Heart right ventricle (tissue), 16 donors: Measurements from ENCODE around the gene HRC. TPM values are rescaled to one million over a fixed set of nuclear protein-coding genes. Genes with fewer than 3 reads are reported as not detected.
"Not testable (repeated sequence)": the region's sequence is repeated elsewhere in the genome, so short reads cannot be mapped to it uniquely, and the experiment has no call there.

Experiments used
- ATAC-seq, 8 donors: fragments of 200-7000 bp; cut with Tn5 transposase; one replicate each; pipeline ENCODE4 v1.9.1; 2020; ENCODE audit warnings: mild to moderate bottlenecking in 8 of 8, moderate library complexity in 8 of 8, moderate number of reproducible peaks in 1 of 8
- DNase-seq, 2 donors: peaks; one replicate each; pipeline ENCODE4 v3.0.0-alpha.2; 2020
- H3K27ac ChIP-seq, 10 donors: fragments of 200-600 bp; sonication (generic) in 2 of 10; one replicate each; pipeline versions ENCODE4 v1.5.0 to v1.8.0; 2020 to 2022; ENCODE audit warnings: mild to moderate bottlenecking in 3 of 10
- H3K27me3 ChIP-seq, 7 donors: fragments of 200-600 bp; one replicate each; pipeline ENCODE4 v1.8.0; 2021 to 2022; ENCODE audit warnings: mild to moderate bottlenecking in 2 of 7
- H3K36me3 ChIP-seq, 9 donors: fragments of 200-600 bp; sonication (generic) in 1 of 9; one replicate each; pipeline versions ENCODE4 v1.5.0 to v1.8.0; 2020 to 2022; ENCODE audit warnings: mild to moderate bottlenecking in 2 of 9
- H3K4me1 ChIP-seq, 9 donors: fragments of 200-600 bp; sonication (generic) in 1 of 9; one replicate each; pipeline versions ENCODE4 v1.5.0 to v1.8.0; 2020 to 2022; ENCODE audit warnings: mild to moderate bottlenecking in 4 of 9
- H3K4me3 ChIP-seq, 10 donors: fragments of 200-600 bp; sonication (generic) in 2 of 10; one replicate each; pipeline versions ENCODE4 v1.5.0 to v1.8.0; 2020 to 2022; ENCODE audit warnings: mild to moderate bottlenecking in 7 of 10, moderate library complexity in 2 of 10
- H3K9me3 ChIP-seq, 11 donors: fragments of 200-600 bp in 10 of 11; sonication (generic) in 2 of 11; one replicate each; pipeline versions ENCODE4 v1.5.0 to v1.8.0; 2013 to 2022; ENCODE audit warnings: mild to moderate bottlenecking in 2 of 11, control low read depth in 1 of 11, moderate library complexity in 1 of 11
- CTCF ChIP-seq, 9 donors: fragments of 200-600 bp; sonication (generic) in 2 of 9; IDR thresholded peaks; one replicate each; pipeline versions ENCODE4 v1.5.0 to v1.8.0; 2021 to 2022; ENCODE audit warnings: antibody characterized with exemption in 9 of 9, mild to moderate bottlenecking in 5 of 9, moderate library complexity in 1 of 9
- WGBS, 2 donors: extraction: QIAGEN DNeasy Blood & Tissue Kit; methylation state at CpG; one replicate each; pipeline ENCODE4 v1.1.7; 2013; ENCODE audit warnings: inconsistent platforms in 1 of 2; 5-methylcytosine and 5-hydroxymethylcytosine counted together
- intact Hi-C, 10 donors: fragments of 100-400 bp; cut with DNase I; formaldehyde crosslinking; loops; one replicate each; pipeline versions ENCODE4 v1.11.1 to v1.14.2; 2022
- polyA plus RNA-seq, 2 donors: library from polyadenylated mRNA; stranded (reverse); fragments of 200-250 nt; gene quantifications; one replicate each; pipeline ENCODE4 v1.2.3, GENCODE V29; 2013
- total RNA-seq, 10 donors: library from RNA; stranded (reverse); fragmentation: NEBNext Ultra II Directional in 3 of 10; extraction: Animal tissue kit (Norgen Biotek cat#: 25700) in 3 of 10; gene quantifications; one replicate each; pipeline versions ENCODE4 v1.2.1 to v1.2.4, GENCODE V29; 2021 to 2023
- donor health status: Arrhythmogenic right ventricular cardiomyopathy.
- donor health status: ischemic (EF 13 %, LVEDD 7.1; RV severe dilation, severe dysfunction).
- donor health status: healthy with polysubstance abuse.
- donor health status: DM: no; HTN: yes; CAD: no.
- donor health status: DM: no; HTN: no; CAD: no.
- donor health status: ischemic (EF 25% LVEDD 6.9; RV normal size, moderate dysfunction).
- donor health status: ischemic (EF 25% LVEDD 5.7; RV mildly dilated, moderate dysfunction).
- donor health status: healthy.
- donor health status: DM: yes; HTN: yes; CAD: no.
- donor health status: Ischemic cardiomyopathy.
- donor health status: ischemic (EF 35%, LVEDD 5.7; RV mildly dilated, moderate dysfunction).
- donor health status: nonischemic (EF 11% LVEDD 7.7; RV severe dilation, severe dysfunction).
- donor health status: DM: yes; HTN: yes; CAD: no.
- donor health status: PGD.
- donor health status: ischemic (EF 29% LVEDD 5.4; RV normal size, mild dysfunction).
- donor health status: nonischemic (EF 23%, LVEDD 6.1; RV moderate dilation, normal function).

The HRC gene
- total and polyA plus RNA-seq, 12 donors: 331 to 1,557 (median 1,008) TPM

- peak in 5 of 8 donors; percentile 8 to 24 (median 21) for ATAC-seq
- peak in 1 of 2 donors; percentile 73 for DNase-seq
- H3K27ac ChIP-seq: peak overlapping the region; percentile 63 to 97 (median 84)
- H3K9me3 ChIP-seq: no peaks in the 10 kb centered on the region
- TF ChIP-seq CTCF (IDR thresholded peaks at IDR 0.05): no peak
- intact Hi-C loops: loop anchor here in 8 of 10 donors (2.0 to 5.0 kb wide), 5 partner anchors 29 to 51 kb away; partner anchors contain the start of genes LIN7B (in 2 of the 8), C19orf73 (in 1 of the 8) and PPFIA3 (in 1 of the 8)
- peaks cover 0 to 43% (median 0%) of the 10 kb centered on the region in 7 donors for H3K27me3 ChIP-seq
- H3K36me3 ChIP-seq: no peaks in the 10 kb centered on the region
- WGBS, 2 donors: 62% methylated on average over 11 of the region's 11 CpGs
- peaks cover 12 to 60% (median 49%) of the 10 kb centered on the region in 9 donors for H3K4me1 ChIP-seq
- H3K4me3 ChIP-seq: peak overlapping the region in 9 of 10 donors; percentile 62 to 91 (median 71)
Measured at GRCh38 chr19:49148044-49148682, 7.0 kb downstream of the HRC start.

- not testable (repeated sequence) for ATAC-seq, DNase-seq, H3K9me3 ChIP-seq, H3K36me3 ChIP-seq
- H3K4me1 ChIP-seq: peaks cover 11 to 60% (median 37%) of the 10 kb centered on the region in 9 donors
- peaks cover 0 to 44% (median 0%) of the 10 kb centered on the region in 7 donors for H3K27me3 ChIP-seq
- peak overlapping the region in 4 of 10 donors; percentile 29 to 35 (median 33) for H3K4me3 ChIP-seq
- intact Hi-C loops: loop anchor here in 7 of 10 donors (5.0 kb wide), 4 partner anchors 34 to 51 kb away; partner anchors contain the start of gene LIN7B (in 2 of the 7)
- WGBS, 2 donors: 40 to 47% methylated on average over 7 of the region's 7 CpGs
- peak overlapping the region in 2 of 10 donors; percentile 10 to 16 for H3K27ac ChIP-seq
Measured at GRCh38 chr19:49146408-49146770, 8.8 kb downstream of the HRC start.

- H3K36me3 ChIP-seq: no peaks in the 10 kb centered on the region
- peak overlapping the region in 7 of 10 donors; percentile 0 to 39 (median 34) for H3K4me3 ChIP-seq
- intact Hi-C loops: loop anchor here in 8 of 10 donors (1.0 to 5.0 kb wide), 6 partner anchors 33 to 52 kb away; partner anchors contain the start of gene LIN7B (in 2 of the 8)
- H3K9me3 ChIP-seq: no peaks in the 10 kb centered on the region
- peak; percentile 83 to 97 (median 94) for TF ChIP-seq CTCF (IDR thresholded peaks at IDR 0.05)
- DNase-seq (peak; percentile 77 to 84), ATAC-seq (peak in 5 of 8 donors; percentile 6 to 26 (median 14))
- H3K4me1 ChIP-seq: peaks cover 7 to 54% (median 31%) of the 10 kb centered on the region in 9 donors
- H3K27ac ChIP-seq: peak overlapping the region in 3 of 10 donors; percentile 10 to 21 (median 16)
- WGBS, 2 donors: 9% methylated on average over 28 to 30 of the region's 30 CpGs
- H3K27me3 ChIP-seq: peaks cover 0 to 39% (median 0%) of the 10 kb centered on the region in 7 donors
Measured at GRCh38 chr19:49145573-49146407, 9.4 kb downstream of the HRC start.

GRCh38 chr19:49142866-49143335 lies 12.3 kb downstream of the HRC start:
- no peak for TF ChIP-seq CTCF (IDR thresholded peaks at IDR 0.05)
- ATAC-seq: peak; percentile 90 to 99 (median 96)
- Histone ChIP-seq H3K27ac (peak overlapping the region in 2 of 10 donors; percentile 29 to 35), H3K4me1 (peaks cover 7 to 36% (median 17%) of the 10 kb centered on the region in 9 donors), H3K27me3 (peaks cover 0 to 12% (median 0%) of the 10 kb centered on the region in 7 donors), H3K9me3 (no peaks in the 10 kb centered on the region), H3K36me3 (no peaks in the 10 kb centered on the region), H3K4me3 (peak overlapping the region in 9 of 10 donors; percentile 43 to 61 (median 55))
- 2% methylated on average over 21 of the region's 21 CpGs for WGBS, 2 donors
- intact Hi-C loops: loop anchor here in 2 of 10 donors (2.0 to 5.0 kb wide), 2 partner anchors 44 to 46 kb away; no protein-coding TSS in a partner anchor
- peak; percentile 90 to 95 for DNase-seq
